ENCODE measurements around the gene CST7.
A peak's percentile ranks its signal among the peaks of the same experiment; 100 is the strongest.

The CST7 gene

GRCh38 chr20:24987873-24988835 is 39.1 kb downstream of the CST7 start:
- H3K27ac ChIP-seq: no peak overlapping the region
- TF ChIP-seq, protein P1, sequence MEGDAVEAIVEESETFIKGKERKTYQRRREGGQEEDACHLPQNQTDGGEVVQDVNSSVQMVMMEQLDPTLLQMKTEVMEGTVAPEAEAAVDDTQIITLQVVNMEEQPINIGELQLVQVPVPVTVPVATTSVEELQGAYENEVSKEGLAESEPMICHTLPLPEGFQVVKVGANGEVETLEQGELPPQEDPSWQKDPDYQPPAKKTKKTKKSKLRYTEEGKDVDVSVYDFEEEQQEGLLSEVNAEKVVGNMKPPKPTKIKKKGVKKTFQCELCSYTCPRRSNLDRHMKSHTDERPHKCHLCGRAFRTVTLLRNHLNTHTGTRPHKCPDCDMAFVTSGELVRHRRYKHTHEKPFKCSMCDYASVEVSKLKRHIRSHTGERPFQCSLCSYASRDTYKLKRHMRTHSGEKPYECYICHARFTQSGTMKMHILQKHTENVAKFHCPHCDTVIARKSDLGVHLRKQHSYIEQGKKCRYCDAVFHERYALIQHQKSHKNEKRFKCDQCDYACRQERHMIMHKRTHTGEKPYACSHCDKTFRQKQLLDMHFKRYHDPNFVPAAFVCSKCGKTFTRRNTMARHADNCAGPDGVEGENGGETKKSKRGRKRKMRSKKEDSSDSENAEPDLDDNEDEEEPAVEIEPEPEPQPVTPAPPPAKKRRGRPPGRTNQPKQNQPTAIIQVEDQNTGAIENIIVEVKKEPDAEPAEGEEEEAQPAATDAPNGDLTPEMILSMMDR (conservative IDR thresholded peaks at IDR 0.05): no peak

- TF ChIP-seq, protein P1 (conservative IDR thresholded peaks at IDR 0.05): no peak
- no peak overlapping the region for H3K27ac ChIP-seq
Observed at GRCh38 chr20:24989162-24989561, 40.1 kb downstream of the CST7 start.

DNA sequence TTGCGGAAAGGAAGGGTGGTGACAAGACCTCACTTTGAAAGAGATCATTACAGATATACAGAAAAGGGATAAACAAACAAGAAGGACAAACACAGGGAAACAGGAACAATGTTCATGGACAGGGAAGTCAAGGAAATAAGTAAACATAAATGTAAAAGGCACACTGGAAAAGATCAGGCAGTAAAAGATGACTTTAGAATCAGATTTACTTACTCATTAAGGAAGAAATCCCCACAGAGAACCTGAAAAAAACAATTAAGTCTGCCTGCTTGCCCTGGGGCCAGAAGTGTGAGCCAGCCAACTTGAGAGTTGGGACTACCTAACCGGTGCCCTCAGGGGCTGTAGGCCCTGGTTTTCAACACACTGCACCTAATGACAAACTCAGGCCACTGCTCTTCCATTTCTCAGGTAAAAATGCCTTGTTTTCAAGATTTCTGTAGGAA is 41.8 kb downstream of the CST7 start:
- H3K27ac ChIP-seq: peak overlapping the region; percentile 85

GRCh38 chr20:24991897-24992486 is 42.9 kb downstream of the CST7 start:
- H3K27ac ChIP-seq: peak overlapping the region; percentile 85
- TF ChIP-seq, protein P1 (conservative IDR thresholded peaks at IDR 0.05): no peak

More for the DNA sequence above, 41.8 kb downstream of the CST7 start:
- TF ChIP-seq, protein P1 (conservative IDR thresholded peaks at IDR 0.05): no peak

- TF ChIP-seq, protein P1 (conservative IDR thresholded peaks at IDR 0.05): no peak
- peak within 1 kb of the TSS; percentile 85 for H3K27ac ChIP-seq
Observed at GRCh38 chr20:24992487-24993205, 43.6 kb downstream of the CST7 start, which contains the start of gene APMAP. Gene APMAP, minus strand, starts transcription at chr20:24992751. Its CDS starts 63 bp downstream, at chr20:24992688.

DNA sequence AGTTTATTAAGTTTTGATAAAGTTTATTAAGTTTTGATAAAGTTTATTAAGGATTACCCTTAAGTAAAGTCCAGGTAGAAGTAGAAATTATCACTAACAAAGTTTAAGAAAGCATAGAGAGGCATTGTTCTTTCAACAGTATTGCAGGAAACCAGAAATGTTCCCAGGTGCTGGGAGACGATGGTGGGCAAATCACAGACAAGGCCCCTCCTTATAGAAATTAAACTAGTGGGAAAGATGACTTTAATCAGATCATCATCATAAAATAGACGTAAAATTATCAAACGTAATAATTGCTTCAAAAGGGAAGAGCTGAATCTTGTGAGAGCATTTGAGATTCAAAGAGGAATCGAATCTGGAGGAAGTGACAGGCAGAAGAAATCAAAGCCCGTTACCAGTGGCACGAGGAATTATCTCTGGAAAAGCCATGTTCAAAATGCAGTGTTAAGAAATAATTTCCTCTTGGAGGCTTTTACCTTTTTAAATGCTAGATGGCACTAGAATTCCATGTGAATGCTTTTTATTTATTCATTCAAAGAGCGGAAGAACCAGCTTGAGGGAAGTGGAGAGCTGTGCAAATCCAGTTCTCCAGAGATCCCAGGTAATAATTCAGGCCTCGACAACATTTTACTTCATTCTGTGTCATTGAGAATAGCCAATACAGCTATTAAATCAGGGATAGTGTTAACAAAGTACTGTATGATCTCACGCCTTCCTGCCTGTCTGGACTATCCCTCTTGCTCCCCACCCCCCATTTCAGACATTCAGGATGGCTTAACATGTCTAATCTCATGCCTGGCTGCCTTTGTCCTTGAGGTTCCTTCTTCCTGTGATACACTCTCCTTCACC is 44.5 kb downstream of the CST7 start:
- TF ChIP-seq, protein P1 (conservative IDR thresholded peaks at IDR 0.05): peak; percentile 82
- peak overlapping the region; percentile 85 for H3K27ac ChIP-seq
